ENCODE results near the gene GJB5. TPM values are rescaled to one million over a fixed set of nuclear protein-coding genes. Genes with fewer than 3 reads are reported as not detected.
"Not testable (repeated sequence)": the region's sequence is repeated elsewhere in the genome, so short reads cannot be mapped to it uniquely, and the experiment has no call there.

Gene GJB5
- total RNA-seq, 1 donor from 2014 or later: not detected

- no peak for DNase-seq (ENCODE audit: low read depth in 2 of 2)
Measured at GRCh38 chr1:34745666-34746065, 9.2 kb upstream of the GJB5 start.

- no peak for DNase-seq (ENCODE audit: low read depth in 2 of 2)
Measured at GRCh38 chr1:34746101-34746500, 8.7 kb upstream of the GJB5 start.

DNA sequence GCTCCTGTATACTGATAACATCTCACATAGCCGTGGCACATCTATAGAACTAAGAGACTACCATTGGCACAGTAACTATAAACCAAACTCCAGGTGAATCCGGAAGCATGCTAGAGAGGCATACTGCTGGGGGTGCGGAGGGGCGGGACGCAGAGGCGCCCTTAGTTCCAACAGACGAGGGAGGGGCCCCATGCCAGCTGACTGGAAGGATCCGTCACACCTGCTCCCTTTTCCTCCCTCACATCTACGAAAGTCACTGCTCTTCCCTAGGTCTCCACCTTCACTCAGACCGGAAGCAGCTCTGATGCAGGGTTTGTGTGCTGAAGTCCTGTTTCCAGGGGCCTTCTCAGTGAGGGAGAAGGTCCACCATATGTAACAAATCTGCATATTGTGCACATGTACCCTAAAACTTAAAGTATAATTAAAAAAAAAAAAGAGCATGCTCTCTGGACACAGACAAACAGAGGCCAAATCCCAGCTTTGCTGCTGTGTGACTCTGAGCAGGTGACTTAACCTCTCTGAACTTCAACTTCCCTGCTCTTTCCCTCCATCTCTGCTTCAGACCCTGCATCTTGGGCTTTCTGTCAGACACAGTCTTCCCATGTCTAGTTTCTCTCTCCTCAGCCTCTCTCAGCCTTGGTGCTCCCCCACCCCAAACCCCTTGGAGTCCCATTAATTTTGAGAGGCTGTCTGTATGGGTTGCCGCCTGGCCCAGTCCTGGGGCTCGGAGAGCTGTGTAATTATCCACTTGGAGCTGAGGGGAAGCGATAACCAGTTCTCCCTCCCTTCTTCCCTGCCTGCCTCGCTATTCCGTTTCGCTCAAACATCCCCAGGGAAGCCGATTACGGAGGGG, 7.8 kb upstream of the GJB5 start:
- no peak for DNase-seq (ENCODE audit: low read depth in 2 of 2)

GRCh38 chr1:34747638-34747941, 7.3 kb upstream of the GJB5 start:
- DNase-seq (ENCODE audit: low read depth in 2 of 2): no peak

- no peak for DNase-seq (ENCODE audit: low read depth in 2 of 2)
Measured at GRCh38 chr1:34749992-34750391, 4.9 kb upstream of the GJB5 start.

DNA sequence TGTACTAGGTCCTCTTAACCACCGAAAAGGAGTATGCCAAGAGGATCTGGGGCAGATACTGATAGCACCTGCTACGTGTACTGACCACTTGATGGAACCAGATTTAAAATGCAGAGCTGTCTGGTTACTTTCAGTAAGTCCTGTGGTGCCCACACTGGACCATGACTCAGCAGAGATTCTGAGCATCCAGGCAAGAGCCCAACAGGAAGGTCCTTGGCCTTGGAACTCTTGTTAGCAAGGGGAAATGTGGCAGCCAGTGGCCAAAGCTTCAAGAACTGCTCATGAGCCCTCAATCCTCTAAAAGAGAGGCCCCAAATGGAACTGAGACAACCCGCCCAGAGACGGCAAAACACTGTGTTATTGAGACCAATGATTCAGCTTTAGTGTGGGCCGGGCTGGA, 4.2 kb upstream of the GJB5 start:
- DNase-seq (ENCODE audit: low read depth in 2 of 2): no peak

- no peak for DNase-seq (ENCODE audit: low read depth in 2 of 2)
Measured at GRCh38 chr1:34753163-34753562, 1.7 kb upstream of the GJB5 start.

- DNase-seq (ENCODE audit: low read depth in 2 of 2): no peak
Measured at GRCh38 chr1:34755961-34756360, 1.1 kb downstream of the GJB5 start.

- DNase-seq (ENCODE audit: low read depth in 2 of 2): no peak
Measured at GRCh38 chr1:34757386-34757785, 2.5 kb downstream of the GJB5 start.

DNA sequence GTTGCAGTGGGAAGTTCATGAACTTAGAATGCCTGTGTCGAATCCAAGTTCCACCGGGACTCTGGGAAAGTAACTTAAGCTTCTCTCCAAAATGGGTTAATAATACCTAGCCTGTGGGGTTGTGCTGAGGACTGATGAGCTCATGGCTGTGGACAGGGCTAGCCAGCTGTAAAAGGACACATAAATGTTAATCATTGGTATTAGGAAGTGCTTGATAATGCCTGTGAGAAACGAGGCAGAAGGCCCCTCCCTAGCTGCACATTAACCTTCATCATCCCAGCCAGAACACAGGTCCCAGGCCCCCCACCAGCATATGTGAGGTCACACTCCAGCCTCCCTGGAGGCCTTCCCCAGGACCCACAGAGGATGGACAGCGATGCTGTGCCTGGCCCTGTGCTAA, 3.9 kb downstream of the GJB5 start:
- no peak for DNase-seq (ENCODE audit: low read depth in 2 of 2)

- DNase-seq (ENCODE audit: low read depth in 2 of 2): no peak
Measured at GRCh38 chr1:34759503-34760357, 4.9 kb downstream of the GJB5 start, which contains the start of gene GJB4. Gene GJB4 (plus strand): TSS chr1:34759740. CDS start chr1:34761255, 1,515 bp downstream.

DNA sequence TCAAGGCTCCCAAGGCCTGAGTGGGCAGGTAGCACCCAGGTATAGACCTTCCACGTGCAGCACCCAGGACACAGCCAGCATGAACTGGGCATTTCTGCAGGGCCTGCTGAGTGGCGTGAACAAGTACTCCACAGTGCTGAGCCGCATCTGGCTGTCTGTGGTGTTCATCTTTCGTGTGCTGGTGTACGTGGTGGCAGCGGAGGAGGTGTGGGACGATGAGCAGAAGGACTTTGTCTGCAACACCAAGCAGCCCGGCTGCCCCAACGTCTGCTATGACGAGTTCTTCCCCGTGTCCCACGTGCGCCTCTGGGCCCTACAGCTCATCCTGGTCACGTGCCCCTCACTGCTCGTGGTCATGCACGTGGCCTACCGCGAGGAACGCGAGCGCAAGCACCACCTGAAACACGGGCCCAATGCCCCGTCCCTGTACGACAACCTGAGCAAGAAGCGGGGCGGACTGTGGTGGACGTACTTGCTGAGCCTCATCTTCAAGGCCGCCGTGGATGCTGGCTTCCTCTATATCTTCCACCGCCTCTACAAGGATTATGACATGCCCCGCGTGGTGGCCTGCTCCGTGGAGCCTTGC, 6.4 kb downstream of the GJB5 start:
- no peak for DNase-seq (ENCODE audit: low read depth in 2 of 2)

- no peak for DNase-seq (ENCODE audit: low read depth in 2 of 2)
Measured at GRCh38 chr1:34761776-34762307, 7.0 kb downstream of the GJB5 start.

- no peak for DNase-seq (ENCODE audit: low read depth in 2 of 2)
Measured at GRCh38 chr1:34762474-34763141, 7.8 kb downstream of the GJB5 start.

DNA sequence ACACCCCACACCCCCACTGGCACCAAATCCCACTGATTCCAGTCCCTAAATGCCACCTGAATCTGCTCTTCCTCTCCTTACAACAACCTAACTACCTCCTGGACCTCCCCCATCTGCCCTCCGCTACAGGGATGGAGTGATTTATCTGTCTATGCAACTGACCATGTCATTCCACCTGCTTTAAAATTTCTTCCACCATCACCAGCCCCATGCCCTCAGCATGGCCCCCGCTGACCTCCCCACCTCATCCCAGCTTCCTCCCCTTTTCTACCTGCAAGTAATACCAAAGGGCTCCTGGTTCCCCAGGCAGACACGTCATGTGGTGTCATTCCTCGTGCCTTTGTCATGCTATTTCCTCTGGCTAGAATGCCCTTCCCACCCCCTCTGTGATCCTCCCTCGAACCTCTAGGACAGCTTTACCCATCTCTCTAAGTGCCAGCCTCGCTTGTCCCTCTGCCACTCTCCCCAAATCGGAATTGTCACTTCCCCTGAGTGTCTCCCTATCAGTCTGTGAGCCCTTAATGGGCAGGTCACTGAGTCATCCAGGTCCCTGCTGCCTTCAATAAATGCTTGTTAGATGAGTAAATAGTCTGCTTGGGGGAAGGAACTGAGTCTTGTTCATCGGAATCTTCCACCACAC, 8.4 kb downstream of the GJB5 start:
- no peak for DNase-seq (ENCODE audit: low read depth in 2 of 2)

- no peak for DNase-seq (ENCODE audit: low read depth in 2 of 2)
Measured at GRCh38 chr1:34768856-34769255, 14.0 kb downstream of the GJB5 start.

DNA sequence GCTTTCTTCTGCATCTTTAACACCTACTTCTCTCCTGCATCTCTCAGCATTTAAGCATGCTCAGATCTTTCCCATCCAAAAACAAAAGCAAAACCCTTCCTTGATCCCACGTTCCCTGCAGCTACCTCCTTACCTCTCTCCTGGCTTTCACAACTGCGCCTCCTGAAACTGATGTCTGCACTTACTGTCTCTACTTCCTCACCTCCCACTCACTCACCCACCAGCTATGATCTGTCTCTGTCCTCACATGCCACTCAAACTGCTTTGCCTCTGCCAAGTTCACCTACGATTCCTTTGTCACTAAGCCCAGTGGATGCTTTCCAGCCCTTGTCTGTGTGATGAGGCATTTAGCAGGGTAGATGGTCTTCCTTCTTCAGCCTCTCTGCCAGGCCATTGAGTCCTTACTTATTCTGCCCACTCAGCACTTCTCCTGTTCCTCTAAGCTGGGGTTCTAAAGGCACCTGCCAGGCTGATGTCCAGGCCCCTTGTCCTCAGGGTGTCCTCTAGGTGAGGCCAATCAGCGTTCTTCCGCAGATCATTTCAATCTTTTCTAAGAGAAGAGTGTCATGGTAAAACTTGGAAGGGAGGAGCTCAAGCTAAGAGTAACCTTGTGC, 16.2 kb downstream of the GJB5 start:
- no peak for DNase-seq (ENCODE audit: low read depth in 2 of 2)

- DNase-seq (ENCODE audit: low read depth in 2 of 2): no peak
Measured at GRCh38 chr1:34771573-34772371, 16.9 kb downstream of the GJB5 start.

DNA sequence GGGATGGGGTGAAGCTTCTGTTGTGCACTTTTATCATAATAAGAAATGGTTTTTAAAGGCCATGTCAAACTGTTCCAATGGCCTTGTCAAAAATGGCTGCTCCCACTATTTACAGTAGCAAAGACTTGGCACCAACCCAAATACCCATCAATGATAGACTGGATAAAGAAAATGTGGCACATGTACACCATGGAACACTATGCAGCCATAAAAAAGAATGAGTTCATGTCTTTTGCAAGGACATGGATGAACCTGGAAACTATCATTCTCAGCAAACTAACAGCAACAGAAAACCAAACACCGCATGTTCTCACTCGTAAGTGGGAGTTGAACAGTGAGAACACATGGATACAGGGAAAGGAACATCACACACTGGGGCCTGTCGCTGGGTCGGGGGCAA, 18.3 kb downstream of the GJB5 start:
- DNase-seq (ENCODE audit: low read depth in 2 of 2): not testable (repeated sequence)

GRCh38 chr1:34774957-34775356, 20.1 kb downstream of the GJB5 start:
- no peak for DNase-seq (ENCODE audit: low read depth in 2 of 2)

Data from dermis microvascular lymphatic vessel endothelial cell (primary cell).